Measurements from ENCODE around the gene ANGPTL1.
A peak's percentile ranks its signal among the peaks of the same experiment; 100 is the strongest.

The ANGPTL1 gene

GRCh38 chr1:178870944-178871343 is at the start of gene ANGPTL1:
TSS of gene ANGPTL1 (minus strand) at chr1:178871077. CDS start at chr1:178865776, 5,301 bp downstream.
- Histone ChIP-seq H3K4me1 (ENCODE audit: control insufficient read depth, insufficient read depth, low read length) (peaks cover 16% of the 10 kb centered on the region), H3K4me3 (ENCODE audit: low read depth, low read length) (no peak within 1 kb of the TSS), H3K36me3 (ENCODE audit: control insufficient read depth in 2 of 2, insufficient read depth in 1 of 2, low read length in 2 of 2) (no peaks in the 10 kb centered on the region), H3K9me3 (ENCODE audit: control insufficient read depth, insufficient read depth, low read depth, low read length) (no peaks in the 10 kb centered on the region), H3K27ac (ENCODE audit: extremely low read depth, low read depth, low read length) (no peak within 1 kb of the TSS)
- ChIA-PET POLR2A (no interaction called here), CTCF (interaction anchor here (0.6 kb wide), 2 partner anchors 10 to 697 kb away, joined by 3 to 5 read pairs; no protein-coding TSS in a partner anchor)
- 0 out of 2 replicates have a peak, but pooled peaks have one; percentile 15 for TF ChIP-seq ZNF335 (tag by site-specific recombination; conservative IDR thresholded peaks at IDR 0.05)
- peak; percentile 21; the same call in 1 of the 2 replicates for TF ChIP-seq SP3 (tag by site-specific recombination; IDR thresholded peaks at IDR 0.05)
- no peak for TF ChIP-seq ZSCAN4 (tag by site-specific recombination; IDR thresholded peaks at IDR 0.05)
- TF ChIP-seq ZNF138 (tag by site-specific recombination; IDR thresholded peaks at IDR 0.05; ENCODE audit: borderline replicate concordance): no peak
- TF ChIP-seq IKZF3 (tag by site-specific recombination; IDR thresholded peaks at IDR 0.05): peak; percentile 21; the same call in 1 of the 2 replicates
- 0 out of 2 replicates have a peak, but pooled peaks have one; percentile 18 for TF ChIP-seq ZIC2 (tag by site-specific recombination; IDR thresholded peaks at IDR 0.05)
- TF ChIP-seq ZNF398 (tag by site-specific recombination; IDR thresholded peaks at IDR 0.05): peak; percentile 43; the same call in 1 of the 2 replicates
- peak; percentile 56; the same call in 1 of the 2 replicates for TF ChIP-seq PRDM10 (tag by site-specific recombination; IDR thresholded peaks at IDR 0.05)
- peak; percentile 42 for TF ChIP-seq ZBTB20 (tag by site-specific recombination; IDR thresholded peaks at IDR 0.05)
- 0 out of 2 replicates have a peak, but pooled peaks have one; percentile 17 for TF ChIP-seq SP7 (tag by site-specific recombination; IDR thresholded peaks at IDR 0.05)
- 0 out of 2 replicates have a peak, but pooled peaks have one; percentile 28 for TF ChIP-seq ZFP69B (tag by site-specific recombination; IDR thresholded peaks at IDR 0.05)
- no peak for TF ChIP-seq ZNF580 (tag by site-specific recombination; IDR thresholded peaks at IDR 0.05)
- TF ChIP-seq ZNF169 (tag by site-specific recombination; IDR thresholded peaks at IDR 0.05): no peak
- TF ChIP-seq ZNF311 (tag by site-specific recombination; IDR thresholded peaks at IDR 0.05; ENCODE audit: borderline replicate concordance): no peak
- TF ChIP-seq ZBTB6 (tag by site-specific recombination; IDR thresholded peaks at IDR 0.05): no peak
- peak; percentile 23; the same call in 1 of the 2 replicates for TF ChIP-seq ZNF692 (tag by site-specific recombination; IDR thresholded peaks at IDR 0.05)
- no peak for TF ChIP-seq ZNF214 (tag by site-specific recombination; IDR thresholded peaks at IDR 0.05; ENCODE audit: borderline replicate concordance)
- peak; percentile 72 for TF ChIP-seq ZFHX2 (tag by site-specific recombination; conservative IDR thresholded peaks at IDR 0.05)
- 0 out of 2 replicates have a peak, but pooled peaks have one; percentile 20 for TF ChIP-seq ZBTB17 (tag by site-specific recombination; IDR thresholded peaks at IDR 0.05)
- peak; percentile 57; the same call in 1 of the 2 replicates for TF ChIP-seq EGR2 (tag by site-specific recombination; IDR thresholded peaks at IDR 0.05; ENCODE audit: low read depth)
- TF ChIP-seq ZNF623 (tag by site-specific recombination; IDR thresholded peaks at IDR 0.05): no peak

All from HEK293 (cell line).